Stimulated activated CD4-positive, alpha-beta T cell treated with anti-CD3 and anti-CD28 coated beads, Interleukin-1b, Interleukin-23, amount 100 ng/mL, for 48 hours (primary cell): ENCODE results near the gene DHX58.
"Not testable (repeated sequence)": the region's sequence is repeated elsewhere in the genome, so short reads cannot be mapped to it uniquely, and the experiment has no call there.

Source experiments
- DNase-seq: peaks from one replicate; pipeline ENCODE4 v3.0.0-alpha.2; 2020

The DHX58 gene

DNA sequence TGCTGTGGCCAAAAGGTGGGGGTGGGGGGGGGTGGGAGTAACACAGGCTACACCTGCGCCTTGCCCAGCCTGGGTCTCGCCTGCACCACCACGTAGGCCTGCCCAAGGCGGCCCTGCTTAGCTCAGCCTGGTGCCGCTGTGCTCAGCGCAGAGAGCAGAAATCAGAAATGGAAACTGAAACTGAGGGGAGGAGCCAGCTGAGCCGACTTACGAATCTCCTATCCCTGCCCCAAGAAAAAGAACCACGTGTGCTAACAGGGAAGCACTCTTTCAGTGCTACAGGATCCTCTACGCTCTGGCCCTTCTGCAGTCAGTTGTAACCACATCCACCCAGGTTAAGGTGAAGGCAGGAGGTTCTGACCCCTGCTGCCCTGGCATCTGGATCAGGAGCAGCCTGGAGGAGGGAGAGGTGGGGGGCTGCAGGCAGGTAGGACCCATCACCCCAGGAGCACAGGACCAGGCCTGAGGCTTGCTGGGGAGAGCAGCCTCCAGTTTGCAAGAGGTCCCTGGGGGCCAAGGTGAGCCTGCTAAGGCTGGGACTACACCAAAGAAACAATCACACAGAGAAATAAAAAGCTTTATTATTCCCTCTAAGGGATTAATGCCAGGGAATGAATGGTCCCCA is at the start of gene DHX58:
Gene DHX58, minus strand, starts transcription at position 163 of the 625 bp plus-strand sequence. CDS start 822 bp downstream, outside the sequence.
- DNase-seq, result peak; percentile 83

DNA sequence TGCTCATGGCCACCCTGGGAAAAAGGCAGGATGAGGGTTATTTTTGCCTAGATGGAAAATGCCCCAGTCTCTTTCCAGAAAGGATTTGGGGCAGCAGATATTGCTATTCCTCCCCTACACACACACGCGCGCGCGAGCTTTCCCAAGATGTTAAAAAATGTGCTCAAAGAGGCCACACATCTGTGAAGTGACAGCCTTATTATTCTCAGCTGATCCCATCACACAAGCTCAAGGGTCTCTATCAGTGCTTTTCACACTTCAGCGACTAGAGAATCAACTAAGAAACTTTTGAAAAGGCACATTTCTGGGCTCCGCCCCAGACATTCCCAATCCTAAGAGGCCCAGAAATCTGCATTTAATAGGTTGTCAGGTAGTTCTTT is 48.0 kb upstream of the DHX58 start:
- DNase-seq, result no peak

DNA sequence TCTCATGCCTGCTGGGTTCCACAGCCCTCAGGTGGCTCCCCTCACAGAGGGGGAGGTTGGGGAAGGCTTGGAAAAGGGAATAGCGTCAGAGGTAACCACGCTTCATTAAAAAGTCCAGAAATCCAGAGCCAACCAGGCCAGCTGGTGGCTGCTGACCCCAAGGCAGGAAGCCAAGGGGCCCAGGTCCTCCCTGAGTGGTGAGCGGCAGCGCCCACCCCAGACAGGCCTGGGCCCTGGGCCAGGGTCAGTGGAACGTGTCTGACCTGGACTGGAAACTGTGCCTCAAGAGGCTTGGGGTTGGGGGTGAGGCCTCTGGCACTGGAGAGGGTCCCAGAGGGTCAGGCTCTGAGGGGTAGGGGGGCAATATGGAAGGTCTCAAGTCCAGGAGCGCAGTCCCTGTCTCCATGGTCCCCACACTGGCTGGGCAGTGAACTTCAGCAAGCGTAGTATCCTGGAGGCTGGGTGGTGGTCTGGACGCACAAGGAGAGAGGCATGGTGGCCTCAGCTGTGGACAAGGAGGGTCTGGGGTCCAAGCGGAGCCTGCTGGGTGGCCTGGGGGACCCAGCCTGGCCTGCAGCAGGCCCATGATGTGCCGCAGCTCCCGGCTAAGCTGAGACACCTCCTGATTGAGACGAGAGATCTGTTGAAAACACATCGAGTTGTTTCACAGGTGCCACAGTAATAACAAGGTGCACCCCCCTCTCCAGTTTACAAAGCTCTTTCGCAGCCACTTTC is 47.4 kb upstream of the DHX58 start:
- DNase-seq, result no peak

DNA sequence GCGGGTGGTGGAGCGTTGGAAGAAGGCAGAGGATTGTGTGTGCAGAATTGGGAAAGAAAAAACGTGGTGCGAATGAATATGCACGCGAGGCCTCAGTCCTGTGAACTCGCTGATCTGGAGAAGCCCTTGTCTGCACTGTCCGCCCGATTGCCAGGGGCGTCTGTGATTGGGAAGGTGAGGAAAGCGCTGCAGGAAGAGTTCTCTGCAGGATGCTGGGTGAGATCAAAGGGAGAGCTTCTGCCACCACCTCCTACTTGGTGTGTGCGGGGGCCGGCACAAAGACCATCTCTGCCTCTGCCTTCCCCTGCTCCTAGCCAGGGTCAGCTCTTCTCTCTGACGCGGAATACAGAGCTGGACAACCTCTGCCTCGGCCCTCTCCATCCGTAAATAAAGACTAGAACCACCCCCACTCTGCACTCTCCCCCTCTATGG is 43.1 kb upstream of the DHX58 start:
- no peak for DNase-seq

DNA sequence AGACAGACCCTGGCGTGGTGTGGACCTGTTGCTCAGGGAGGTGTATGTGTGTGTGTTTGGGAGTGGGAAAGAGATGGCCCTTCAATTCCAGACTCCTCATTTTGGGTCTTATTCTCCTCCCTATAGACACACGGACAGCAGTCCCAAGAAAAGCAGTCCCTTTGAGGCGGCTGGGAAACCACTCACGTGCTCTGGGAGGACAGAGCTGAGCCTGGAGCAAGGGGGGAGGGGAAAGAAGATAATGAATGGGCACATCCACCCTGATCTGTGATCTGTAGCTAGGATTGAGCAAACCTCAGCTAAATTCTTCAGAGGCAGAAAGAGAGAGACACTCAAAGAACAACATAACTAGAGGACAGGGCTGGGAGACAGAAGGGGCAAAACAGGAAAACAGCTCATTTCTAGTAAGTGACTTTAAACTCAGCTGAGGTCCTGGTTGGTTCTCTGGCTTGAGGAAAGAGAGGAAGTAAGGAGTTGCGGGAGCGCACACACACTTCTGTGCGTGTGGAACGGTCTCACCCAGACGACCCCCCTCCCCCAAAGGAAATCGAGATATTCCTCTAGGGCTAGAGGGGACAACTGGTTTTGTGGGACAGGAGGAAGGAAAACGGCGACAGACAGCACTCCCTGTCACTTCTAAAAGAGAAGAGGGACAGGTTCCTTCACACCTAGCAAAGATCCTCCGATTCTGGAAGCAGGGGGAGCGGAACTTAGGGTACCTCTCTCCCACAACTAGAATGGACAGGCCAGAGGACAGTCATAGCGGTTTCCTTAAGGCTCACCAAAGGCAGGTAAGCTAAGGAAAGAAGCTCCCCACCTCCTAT is 41.6 kb upstream of the DHX58 start:
- no peak for DNase-seq

DNA sequence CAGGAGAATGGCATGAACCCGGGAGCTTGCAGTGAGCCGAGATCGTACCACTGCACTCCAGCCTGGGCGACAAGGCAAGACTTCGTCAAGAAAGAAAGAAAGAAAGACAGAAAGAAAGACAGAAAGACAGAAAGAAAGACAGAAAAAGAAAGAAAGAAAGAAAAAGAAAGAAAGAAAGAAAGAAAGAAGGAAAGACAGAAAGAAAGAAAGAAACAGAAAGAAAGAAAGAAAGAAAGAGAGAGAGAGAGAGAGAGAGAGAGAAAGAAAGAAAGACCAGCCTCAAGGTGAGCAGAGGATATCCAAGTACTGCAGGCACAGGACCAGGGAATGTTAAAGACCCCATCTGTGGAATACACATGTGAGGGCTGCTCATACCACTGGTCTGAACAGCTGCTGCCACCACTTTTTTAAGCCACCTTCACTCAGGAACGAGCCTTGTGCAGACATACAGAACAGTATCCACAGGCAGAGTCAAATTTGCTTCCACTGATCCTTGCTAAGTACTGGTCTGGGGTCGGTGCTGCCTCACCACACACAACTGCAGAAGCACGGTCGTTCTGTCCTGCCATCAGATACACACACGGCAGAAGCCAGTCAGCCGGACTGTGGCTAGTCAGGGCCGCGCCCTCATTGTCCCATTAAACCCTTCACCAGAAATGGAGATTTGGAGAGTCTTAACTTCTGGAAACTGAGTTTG is 34.5 kb upstream of the DHX58 start:
- no peak for DNase-seq

DNA sequence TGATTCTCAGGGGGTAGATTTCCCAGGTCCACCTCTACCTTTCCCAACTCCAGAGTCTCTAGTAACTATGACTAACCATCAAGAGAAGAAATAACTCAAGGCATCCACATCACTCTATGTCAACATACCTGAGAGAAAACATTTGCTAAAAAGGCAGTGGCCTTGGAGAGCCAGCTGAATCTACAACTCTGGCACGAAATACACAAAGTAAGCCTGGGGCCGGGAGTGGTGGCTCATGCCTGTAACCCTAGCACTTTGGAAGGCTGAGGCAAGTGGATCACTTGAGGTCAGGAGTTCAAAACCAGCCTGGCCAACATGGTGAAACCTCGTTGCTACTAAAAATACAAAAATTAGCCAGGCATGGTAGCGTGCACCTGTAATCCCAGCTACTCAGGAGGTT is 30.6 kb upstream of the DHX58 start:
- DNase-seq, result not testable (repeated sequence)

DNA sequence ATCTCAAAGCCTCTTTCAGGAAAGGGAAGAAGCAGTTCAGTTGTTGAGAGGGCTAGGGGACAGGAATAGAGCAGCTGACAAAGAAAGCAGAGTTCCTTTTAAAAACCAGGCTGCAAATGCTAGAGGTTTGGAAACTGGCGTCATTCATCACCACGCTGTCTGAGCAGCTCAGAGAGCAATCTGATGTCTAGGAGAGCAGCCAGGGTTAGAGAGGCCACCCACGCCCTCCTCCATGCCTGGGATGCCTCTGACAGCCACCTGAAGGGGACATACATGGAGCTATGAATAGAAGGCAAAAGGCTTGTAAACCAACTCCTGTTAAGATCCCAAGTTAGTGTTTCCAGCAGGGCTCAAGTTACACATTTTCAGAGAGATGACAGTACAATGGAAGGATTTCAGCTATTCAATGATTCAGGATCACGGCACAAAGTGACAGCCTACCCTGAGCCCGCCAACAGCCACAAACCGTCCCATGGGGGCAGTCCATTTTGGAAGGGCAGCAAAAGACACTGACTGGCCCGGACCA is 29.9 kb upstream of the DHX58 start:
- no peak for DNase-seq

DNA sequence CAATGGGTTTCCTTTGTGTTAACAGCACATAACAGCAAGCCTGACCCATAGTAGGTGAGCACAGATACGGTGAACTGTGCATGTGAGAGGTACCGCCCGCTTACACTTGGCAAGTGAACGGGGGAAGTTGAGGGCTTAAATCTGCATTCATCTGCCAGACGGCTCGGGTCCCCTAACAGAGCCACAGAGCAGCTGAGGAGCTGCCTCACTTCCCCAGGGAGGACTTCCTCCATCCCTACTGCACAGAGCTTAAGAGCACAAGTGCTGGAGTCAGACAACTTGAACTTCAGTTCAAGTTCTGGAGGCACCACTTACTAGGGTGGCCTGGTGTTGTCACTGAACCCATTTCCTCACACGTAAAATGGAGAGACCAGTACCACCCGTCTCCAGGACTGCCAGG is 28.9 kb upstream of the DHX58 start:
- DNase-seq, result no peak

DNA sequence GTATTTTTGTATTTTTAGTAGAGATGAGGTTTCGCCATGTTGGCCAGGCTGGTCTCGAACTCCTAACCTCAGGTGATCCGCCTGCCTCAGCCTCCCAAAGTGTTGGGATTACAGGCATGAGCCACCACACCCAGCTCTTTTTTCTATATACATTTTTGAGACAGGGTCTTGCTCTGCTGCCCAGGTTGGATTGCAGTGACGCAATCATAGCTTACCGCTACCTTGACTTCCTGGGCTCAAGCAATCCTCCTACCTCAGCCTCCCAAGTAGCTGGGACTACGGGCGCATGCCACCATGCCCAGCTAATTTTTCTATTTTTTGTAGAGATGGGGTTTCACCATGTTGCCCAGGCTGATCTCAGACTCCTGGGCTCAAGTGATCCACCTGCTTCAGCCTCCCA is 28.2 kb upstream of the DHX58 start:
- not testable (repeated sequence) for DNase-seq

DNA sequence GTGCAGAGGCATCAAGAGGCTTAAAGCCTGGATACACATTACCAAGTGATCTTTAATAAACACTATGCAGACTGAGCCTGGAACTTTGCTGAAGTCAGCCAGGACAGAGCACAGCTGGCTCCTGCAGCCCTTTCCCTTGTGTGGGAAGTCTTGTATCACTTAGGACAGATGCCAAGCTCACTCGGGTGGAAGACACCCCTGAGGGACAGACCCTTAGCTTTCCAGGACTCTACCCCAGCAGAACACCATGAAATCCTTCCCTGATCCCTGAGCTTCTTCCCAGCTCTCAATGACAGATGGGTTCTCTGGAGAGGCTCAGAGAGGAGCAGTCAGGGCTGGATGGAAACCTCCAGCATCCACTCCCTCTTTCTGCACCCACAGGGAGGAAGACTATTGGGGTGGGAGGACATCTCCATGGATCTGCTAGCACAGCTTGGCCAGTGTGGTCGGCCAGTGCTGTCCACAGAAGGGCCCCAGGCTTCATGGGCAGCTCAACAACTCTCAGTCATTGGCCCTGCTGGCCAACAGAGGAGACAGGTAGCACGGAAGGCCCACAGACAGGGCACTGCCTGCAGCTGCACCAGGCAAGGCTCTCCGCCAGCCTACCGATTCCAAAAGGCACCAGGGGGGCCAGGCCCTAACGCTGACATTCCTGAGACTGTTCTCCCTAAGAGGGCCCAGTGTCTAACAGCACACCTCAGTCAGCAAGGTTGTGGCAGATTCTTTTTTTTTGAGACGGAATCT is 26.4 kb upstream of the DHX58 start:
- DNase-seq, result no peak

DNA sequence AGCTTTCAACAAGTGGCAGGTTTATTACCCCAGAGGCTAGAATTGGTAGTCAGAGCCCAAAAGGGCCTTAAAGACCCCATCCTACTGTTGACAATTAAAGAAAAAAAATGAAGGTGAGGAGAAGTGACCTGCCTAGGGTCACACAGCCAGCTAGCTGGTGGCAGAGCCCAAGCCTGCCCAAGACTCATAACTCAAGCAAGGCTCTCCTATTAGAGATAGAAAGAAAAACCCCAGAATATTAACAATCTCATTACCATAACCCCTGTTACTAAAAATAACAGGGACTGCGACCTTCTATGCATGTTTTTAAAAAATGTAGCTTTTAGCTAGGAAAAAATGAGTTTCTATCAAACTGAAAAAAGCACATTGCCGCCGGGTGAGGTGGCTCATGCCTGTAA is 24.1 kb upstream of the DHX58 start:
- DNase-seq, result no peak

DNA sequence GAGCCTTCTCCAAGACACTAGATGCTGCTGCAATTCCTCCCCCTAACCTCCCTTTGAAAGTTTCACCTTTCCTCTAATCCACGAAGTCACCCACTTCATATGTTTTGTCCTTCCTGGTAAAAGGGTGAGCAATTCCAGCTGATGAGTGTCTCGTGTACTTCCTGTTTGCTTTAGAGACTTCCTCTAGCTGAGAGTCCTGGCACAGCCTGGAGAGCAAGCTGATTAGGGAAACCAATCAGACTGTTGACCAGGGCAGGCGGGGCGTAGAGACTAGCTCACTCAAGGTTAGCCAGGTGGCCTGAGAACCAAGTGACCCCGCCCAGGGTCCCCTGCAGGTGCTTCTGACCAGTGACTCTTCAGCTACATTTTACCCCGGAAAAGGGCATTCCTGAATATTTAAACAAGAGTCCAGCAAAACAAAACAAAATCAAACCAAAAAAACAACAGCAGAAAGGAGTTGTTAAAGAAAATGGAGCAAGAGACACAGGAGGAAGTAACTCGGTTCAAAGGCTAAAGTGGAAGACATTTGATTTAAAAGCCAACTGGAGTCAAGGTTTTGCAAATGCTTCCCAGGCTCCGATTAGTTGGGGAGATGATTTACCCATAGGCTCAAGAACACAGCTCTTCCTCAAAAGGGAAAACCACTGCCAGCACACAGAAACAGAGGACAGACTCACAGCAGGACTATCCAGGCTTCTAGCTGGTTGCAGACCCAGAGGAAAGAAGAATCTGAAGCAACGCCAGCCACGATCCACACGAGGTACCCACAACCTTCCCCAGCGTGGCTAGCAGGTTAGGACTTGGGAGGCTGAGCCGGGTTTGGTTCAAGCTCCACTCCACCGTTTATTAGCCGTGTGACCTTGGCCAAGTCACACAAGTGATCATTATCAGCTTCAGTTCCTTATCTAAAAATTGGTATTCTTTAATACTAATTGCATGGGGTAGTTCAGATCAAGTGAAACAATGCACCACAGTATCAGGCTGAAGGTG is 23.4 kb upstream of the DHX58 start:
- DNase-seq, result no peak

DNA sequence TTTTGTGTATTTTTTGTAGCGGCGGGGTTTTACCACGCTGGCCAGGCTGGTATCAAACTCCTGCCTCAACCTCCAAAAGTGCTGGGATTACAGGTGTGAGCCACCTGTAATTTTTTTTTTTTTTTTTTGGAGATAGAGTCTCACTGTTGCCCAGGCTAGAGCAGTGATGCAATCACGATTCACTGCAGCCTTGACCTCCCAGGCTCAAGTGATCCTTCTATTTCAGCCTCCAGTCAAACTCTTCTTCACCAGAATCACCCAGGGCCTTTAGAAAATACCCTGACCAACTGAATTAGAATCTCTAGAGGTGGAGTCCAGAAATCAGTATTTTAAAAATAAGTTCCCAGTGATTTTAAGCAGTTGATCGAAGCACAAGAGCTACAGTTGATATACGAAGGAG is 22.6 kb upstream of the DHX58 start:
- DNase-seq, result no peak

DNA sequence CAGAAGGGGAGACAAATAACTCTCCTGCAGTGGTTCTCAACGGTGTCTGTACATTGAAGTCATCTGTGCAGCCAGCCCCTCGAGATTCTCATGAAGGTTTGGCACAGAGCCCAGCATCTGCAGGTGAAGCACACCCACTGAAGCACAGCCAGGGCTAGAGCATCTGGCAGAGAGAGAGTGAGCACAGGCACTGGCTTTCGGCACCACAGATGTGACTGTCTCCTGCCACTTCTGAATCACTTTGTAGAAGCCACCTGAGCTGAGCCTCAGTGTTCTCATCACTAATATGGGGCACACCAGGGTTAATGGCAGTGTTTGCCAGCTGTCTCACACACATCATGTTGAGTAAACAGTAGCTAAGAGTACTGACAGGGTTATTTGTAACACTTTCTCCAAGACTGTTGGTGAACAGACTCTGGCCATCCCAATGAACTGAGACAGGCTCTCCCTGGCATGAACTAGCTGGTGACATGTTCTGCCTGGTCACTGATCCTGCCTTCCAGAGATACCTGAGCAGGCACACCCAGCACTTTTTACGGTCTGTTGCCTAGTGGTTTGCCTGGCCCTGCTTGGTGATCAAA is 21.0 kb upstream of the DHX58 start:
- peak; percentile 47 for DNase-seq

DNA sequence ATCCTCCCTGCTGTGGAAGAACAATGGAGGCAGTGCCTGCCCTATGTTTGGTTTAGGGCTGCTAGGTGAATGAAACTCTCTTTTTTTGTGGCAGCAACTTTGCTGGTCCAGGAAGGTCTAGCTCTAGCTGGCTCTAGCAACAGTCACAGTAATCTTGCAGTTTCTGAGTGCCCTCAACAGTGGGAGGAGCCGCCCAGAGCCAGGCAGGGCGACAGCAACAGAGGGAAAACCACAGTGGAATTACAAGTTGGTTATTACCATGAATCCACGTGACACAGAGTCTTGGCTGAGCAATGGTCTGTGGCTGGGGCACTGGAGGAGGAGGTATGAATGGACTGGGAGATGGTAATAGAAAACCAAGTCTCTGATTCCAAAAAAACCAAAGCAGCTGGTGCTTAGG is 20.4 kb upstream of the DHX58 start:
- peak; percentile 56 for DNase-seq

DNA sequence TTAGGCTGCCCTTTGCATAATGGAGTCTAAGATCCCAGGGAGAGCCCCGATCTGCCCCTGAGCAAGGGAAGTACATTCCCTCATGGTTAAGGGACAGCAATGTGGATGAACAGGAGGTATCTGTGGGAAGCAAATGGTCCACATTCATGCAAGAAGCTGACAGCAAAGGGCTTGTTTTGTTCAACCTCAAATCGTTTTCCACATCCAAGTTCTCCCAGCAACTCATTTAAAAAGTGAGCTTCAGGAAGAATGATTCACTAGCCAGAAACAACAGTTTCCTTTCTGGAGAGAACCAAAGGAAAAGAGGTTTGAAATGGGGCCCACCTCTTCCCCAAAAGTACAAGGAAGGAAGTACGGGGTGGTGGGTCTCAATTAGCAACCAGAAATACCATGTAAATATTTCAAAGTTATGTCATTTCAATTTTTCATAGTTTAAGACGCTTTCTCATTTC is 19.5 kb upstream of the DHX58 start:
- DNase-seq, result no peak

DNA sequence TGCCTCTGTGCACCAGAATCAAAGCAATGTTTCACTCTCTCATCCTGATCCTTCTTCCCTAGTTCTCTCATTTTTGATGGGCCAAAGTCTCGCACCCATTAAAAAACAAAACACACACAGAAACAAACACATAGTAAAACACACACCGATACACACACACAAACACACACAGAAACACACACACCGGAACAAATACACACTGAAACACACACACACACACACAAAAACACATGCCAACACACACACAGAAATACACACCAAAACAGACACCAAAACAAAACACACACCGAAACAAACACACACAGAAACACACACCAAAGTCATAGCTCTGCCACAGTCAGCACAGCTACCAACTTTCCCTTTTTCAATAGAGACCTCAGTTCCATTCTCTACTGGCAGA is 18.7 kb upstream of the DHX58 start:
- DNase-seq, result no peak

DNA sequence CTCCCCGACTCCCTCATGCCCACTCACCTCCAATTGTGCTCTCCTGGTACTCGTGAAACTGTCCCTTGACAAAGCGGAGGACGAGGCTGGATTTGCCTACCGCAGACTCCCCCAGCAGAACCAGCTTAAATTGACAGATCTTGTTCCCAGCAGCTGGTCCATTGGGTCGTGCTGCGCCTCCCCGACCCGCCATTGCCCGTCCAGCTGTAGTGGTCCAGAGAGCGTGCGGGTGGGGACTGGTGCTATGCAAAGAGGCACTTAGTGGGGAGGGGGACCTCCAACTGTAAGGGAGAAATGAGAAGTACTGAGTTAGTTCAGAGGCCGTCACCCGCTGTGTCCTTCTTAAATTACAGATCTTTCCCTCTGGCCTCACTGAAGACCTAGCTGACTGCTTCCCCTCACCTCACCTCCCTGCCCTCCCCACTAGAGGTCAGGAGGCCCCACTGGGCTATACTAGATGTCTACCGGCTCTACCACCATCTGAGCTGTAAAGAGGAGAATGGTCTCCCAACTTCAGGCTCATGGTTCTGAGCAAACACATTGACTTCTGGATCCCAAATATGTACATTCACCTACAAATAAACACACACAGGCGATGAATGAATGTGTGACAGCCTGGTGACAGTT is 17.9 kb upstream of the DHX58 start:
- DNase-seq, result no peak
